ENCODE results near the gene TUT1.

Gene TUT1

GRCh38 chr11:62542111-62542745 lies 49.1 kb downstream of the TUT1 start:
- ATAC-seq (ENCODE audit: insufficient read depth, low read depth) (no peak), DNase-seq (no peak)
- H3K36me3 ChIP-seq (ENCODE audit: insufficient read depth, low read length), result no peaks in the 10 kb centered on the region
- H3K79me2 ChIP-seq (ENCODE audit: insufficient read depth, low read length), result no peaks in the 10 kb centered on the region
- peaks cover 27% of the 10 kb centered on the region for H3K4me1 ChIP-seq (ENCODE audit: insufficient read depth, low read length)
- no peak overlapping the region for H3K27ac ChIP-seq (ENCODE audit: low read length)
- H3K9me3 ChIP-seq (ENCODE audit: insufficient read depth, low read length, severe bottlenecking), result no peaks in the 10 kb centered on the region
- H4K20me1 ChIP-seq (ENCODE audit: insufficient read depth, low read length), result peaks cover 11% of the 10 kb centered on the region; the same call in 1 of the 2 replicates
- H3K4me2 ChIP-seq (ENCODE audit: insufficient read depth, low read length), result peak overlapping the region; percentile 19; the same call in 1 of the 2 replicates
- H3K4me3 ChIP-seq (ENCODE audit: low read depth in 1 of 2, low read length in 2 of 2), result no peak overlapping the region
- TF ChIP-seq CTCF (IDR thresholded peaks at IDR 0.05; ENCODE audit: borderline replicate concordance, extremely low read depth, low read length, poor library complexity, severe bottlenecking), result no peak
- no peak for TF ChIP-seq EZH2 (IDR thresholded peaks at IDR 0.05; ENCODE audit: borderline replicate concordance, low read depth, low read length, severe bottlenecking)
- peaks cover 46% of the 10 kb centered on the region for H3K27me3 ChIP-seq (ENCODE audit: insufficient read depth, low read length, poor library complexity)
- H2AFZ ChIP-seq (ENCODE audit: low read depth, low read length), result peak overlapping the region; percentile 38
- no peak overlapping the region for H3K9ac ChIP-seq (ENCODE audit: low read depth, low read length)

- peaks cover 34% of the 10 kb centered on the region for H3K27me3 ChIP-seq (ENCODE audit: insufficient read depth, low read length, poor library complexity)
- no peaks in the 10 kb centered on the region for H3K79me2 ChIP-seq (ENCODE audit: insufficient read depth, low read length)
- no peak overlapping the region for H3K27ac ChIP-seq (ENCODE audit: low read length)
- ATAC-seq (ENCODE audit: insufficient read depth, low read depth) (no peak), DNase-seq (no peak)
- H3K4me3 ChIP-seq (ENCODE audit: low read depth in 1 of 2, low read length in 2 of 2), result no peak overlapping the region
- H3K9me3 ChIP-seq (ENCODE audit: insufficient read depth, low read length, severe bottlenecking), result no peaks in the 10 kb centered on the region
- no peak overlapping the region for H3K4me2 ChIP-seq (ENCODE audit: insufficient read depth, low read length)
- no peak overlapping the region for H3K9ac ChIP-seq (ENCODE audit: low read depth, low read length)
- H2AFZ ChIP-seq (ENCODE audit: low read depth, low read length), result no peak overlapping the region
- no peak for TF ChIP-seq CTCF (IDR thresholded peaks at IDR 0.05; ENCODE audit: borderline replicate concordance, extremely low read depth, low read length, poor library complexity, severe bottlenecking)
- no peak for TF ChIP-seq EZH2 (IDR thresholded peaks at IDR 0.05; ENCODE audit: borderline replicate concordance, low read depth, low read length, severe bottlenecking)
- H4K20me1 ChIP-seq (ENCODE audit: insufficient read depth, low read length), result peaks cover 11% of the 10 kb centered on the region; the same call in 1 of the 2 replicates
- H3K4me1 ChIP-seq (ENCODE audit: insufficient read depth, low read length), result peaks cover 21% of the 10 kb centered on the region
- no peaks in the 10 kb centered on the region for H3K36me3 ChIP-seq (ENCODE audit: insufficient read depth, low read length)
Observed at GRCh38 chr11:62540804-62541701, 50.3 kb downstream of the TUT1 start.

- Histone ChIP-seq H4K20me1 (ENCODE audit: insufficient read depth, low read length) (peaks cover 4% of the 10 kb centered on the region; the same call in 1 of the 2 replicates), H3K4me2 (ENCODE audit: insufficient read depth, low read length) (no peak overlapping the region), H3K79me2 (ENCODE audit: insufficient read depth, low read length) (no peaks in the 10 kb centered on the region), H3K4me1 (ENCODE audit: insufficient read depth, low read length) (peaks cover 7% of the 10 kb centered on the region), H2AFZ (ENCODE audit: low read depth, low read length) (no peak overlapping the region), H3K27me3 (ENCODE audit: insufficient read depth, low read length, poor library complexity) (peaks cover 17% of the 10 kb centered on the region), H3K4me3 (ENCODE audit: low read depth in 1 of 2, low read length in 2 of 2) (no peak overlapping the region), H3K9me3 (ENCODE audit: insufficient read depth, low read length, severe bottlenecking) (no peaks in the 10 kb centered on the region), H3K9ac (ENCODE audit: low read depth, low read length) (no peak overlapping the region), H3K27ac (ENCODE audit: low read length) (no peak overlapping the region), H3K36me3 (ENCODE audit: insufficient read depth, low read length) (no peaks in the 10 kb centered on the region)
- no peak for ATAC-seq (ENCODE audit: insufficient read depth, low read depth)
- no peak for DNase-seq
- no peak for TF ChIP-seq EZH2 (IDR thresholded peaks at IDR 0.05; ENCODE audit: borderline replicate concordance, low read depth, low read length, severe bottlenecking)
- TF ChIP-seq CTCF (IDR thresholded peaks at IDR 0.05; ENCODE audit: borderline replicate concordance, extremely low read depth, low read length, poor library complexity, severe bottlenecking), result no peak
Observed at GRCh38 chr11:62539238-62539925, 51.9 kb downstream of the TUT1 start.

All from DND-41 (cell line).